Keratinocyte (primary cell): ENCODE results near the gene PTRH2. TPM values are rescaled to one million over a fixed set of nuclear protein-coding genes. Genes with fewer than 3 reads are reported as not detected.

Experiments used
- DNase-seq: peaks from one replicate; pipeline ENCODE4 v3.0.0-alpha.2; 2011; ENCODE audit warnings: low read depth, missing footprints, low spot score
- FAIRE-seq: peaks from 2 replicates; lab custom pipeline; 2011; peaks lifted over from hg19 to GRCh38; lab: Jason Lieb, UNC
- H2AFZ ChIP-seq: 2 replicates; pipeline ENCODE4 v1.6.0; 2012; ENCODE audit warnings: low read length, control low read depth, inconsistent platforms; ENCODE audit not compliant: control insufficient read depth
- H3K27ac ChIP-seq: 2 replicates; pipeline ENCODE4 v1.5.1; 2011; ENCODE audit warnings: low read length; ENCODE audit not compliant: control insufficient read depth, insufficient read depth
- H3K27me3 ChIP-seq: 3 replicates; pipeline ENCODE4 v1.6.0; 2011; ENCODE audit warnings: low read length; ENCODE audit not compliant: control insufficient read depth, insufficient read depth; ENCODE audit errors: extremely low read depth
- H3K36me3 ChIP-seq, 2 experiments: 2 replicates in 1 of 2; 3 replicates in 1 of 2; pipeline ENCODE4 v1.5.1; 2011; ENCODE audit warnings: low read length in 2 of 2, mild to moderate bottlenecking in 1 of 2; ENCODE audit not compliant: control insufficient read depth in 2 of 2, insufficient read depth in 2 of 2; ENCODE audit errors: extremely low read depth in 1 of 2
- H3K4me1 ChIP-seq: 3 replicates; pipeline ENCODE4 v1.5.1; 2011; ENCODE audit warnings: low read length; ENCODE audit not compliant: control insufficient read depth, insufficient read depth; ENCODE audit errors: extremely low read depth
- H3K4me2 ChIP-seq: 3 replicates; pipeline ENCODE4 v1.6.0; 2011; ENCODE audit warnings: low read depth, low read length; ENCODE audit not compliant: control insufficient read depth, insufficient read depth; ENCODE audit errors: extremely low read depth
- H3K4me3 ChIP-seq, 3 experiments: fragments of 200-600 bp in 1 of 3; sonication (generic) in 1 of 3; 2 replicates in 2 of 3; 3 replicates in 1 of 3; pipeline ENCODE4 v1.5.1; 2011 to 2016; ENCODE audit warnings: low read length in 3 of 3, mild to moderate bottlenecking in 3 of 3, control low read depth in 2 of 3, inconsistent platforms in 1 of 3, low read depth in 1 of 3, mixed read lengths in 1 of 3, mixed run types in 1 of 3, moderate library complexity in 1 of 3; ENCODE audit not compliant: control insufficient read depth in 2 of 3, insufficient read depth in 2 of 3; ENCODE audit errors: extremely low read depth in 1 of 3
- H3K79me2 ChIP-seq: 2 replicates; pipeline ENCODE4 v1.6.0; 2012; ENCODE audit warnings: low read length; ENCODE audit not compliant: control insufficient read depth, insufficient read depth
- H3K9ac ChIP-seq: 3 replicates; pipeline ENCODE4 v1.6.0; 2011; ENCODE audit warnings: low read length; ENCODE audit not compliant: control insufficient read depth, insufficient read depth; ENCODE audit errors: extremely low read depth
- H3K9me1 ChIP-seq: 3 replicates; pipeline ENCODE4 v1.6.0; 2011; ENCODE audit warnings: low read length; ENCODE audit not compliant: control insufficient read depth, insufficient read depth; ENCODE audit errors: extremely low read depth
- H3K9me3 ChIP-seq: 2 replicates; pipeline ENCODE4 v1.5.1; 2012; ENCODE audit warnings: low read depth, low read length; ENCODE audit not compliant: control insufficient read depth
- H4K20me1 ChIP-seq: 3 replicates; pipeline ENCODE4 v1.6.0; 2011; ENCODE audit warnings: low read length; ENCODE audit not compliant: control insufficient read depth, insufficient read depth; ENCODE audit errors: extremely low read depth
- CTCF ChIP-seq, 3 experiments: IDR thresholded peaks in 1 of 3; conservative IDR thresholded peaks in 1 of 3; optimal IDR thresholded peaks in 1 of 3; 2 replicates in 2 of 3; 3 replicates in 1 of 3; pipeline versions ENCODE3 to v1.5.1; 2011; ENCODE audit warnings: low read length in 3 of 3, mild to moderate bottlenecking in 3 of 3, moderate library complexity in 2 of 3, control low read depth in 1 of 3, inconsistent platforms in 1 of 3; ENCODE audit not compliant: insufficient read depth in 2 of 3; ENCODE audit errors: extremely low read depth in 1 of 3
- EZH2 ChIP-seq: IDR thresholded peaks from one replicate; pipeline ENCODE4 v1.6.1; 2012; ENCODE audit warnings: inconsistent platforms, mild to moderate bottlenecking, low read length, moderate library complexity
- dilution Hi-C: fragments of 300-500 bp; cut with MboI; formaldehyde crosslinking; loops from one replicate; pipeline ENCODE4 v1.7.0; 2020; ENCODE audit warnings: low sequenced_read_pairs; ENCODE audit not compliant: extremely low pct_ligation_motif_present
- polyA plus RNA-seq, 5 experiments: library from polyadenylated mRNA; depleted of rRNA in 3 of 5; stranded (reverse) in 3 of 5; stranded (forward) in 1 of 5; unstranded in 1 of 5; fragments of >200 nt; gene quantifications; 1 replicate in 1 of 5; 2 replicates in 3 of 5; 3 replicates in 1 of 5; pipeline versions ENCODE4 v1.2.1 to v1.2.3, GENCODE V29; 2011 to 2012; ENCODE audit warnings: missing spikeins in 2 of 5, low read depth in 1 of 5, low replicate concordance in 1 of 5

Gene PTRH2
- polyA plus RNA-seq, 1 donor (not counting 4 experiments of a cell fraction or from before 2014, with no cell fraction given) = 107 TPM

- H2AFZ ChIP-seq = no peak overlapping the region
- H4K20me1 ChIP-seq = no peaks in the 10 kb centered on the region
- TF ChIP-seq EZH2 (no peak), CTCF (optimal IDR thresholded peaks at IDR 0.05 in 1 of 3, IDR thresholded peaks at IDR 0.05 in 1 of 3, conservative IDR thresholded peaks at IDR 0.05 in 1 of 3; ENCODE audit: extremely low read depth in 1 of 3, insufficient read depth in 2 of 3, low read length in 3 of 3) (no peak)
- H3K79me2 ChIP-seq = peaks cover 27% of the 10 kb centered on the region
- dilution Hi-C loops = no loop called here
- H3K9me1 ChIP-seq = no peaks in the 10 kb centered on the region
- peaks cover 49% of the 10 kb centered on the region for H3K4me1 ChIP-seq
- peak overlapping the region; percentile 49 for H3K4me2 ChIP-seq
- H3K9ac ChIP-seq = no peak overlapping the region
- peak overlapping the region; percentile 11 for H3K27ac ChIP-seq
- H3K4me3 ChIP-seq = peak overlapping the region in 1 of 3 experiments; percentile 6
- no peaks in the 10 kb centered on the region for H3K9me3 ChIP-seq
- peaks cover 15 to 22% of the 10 kb centered on the region in 2 experiments for H3K36me3 ChIP-seq
- no peaks in the 10 kb centered on the region for H3K27me3 ChIP-seq
- DNase-seq (no peak), FAIRE-seq (no peak)
Measured at GRCh38 chr17:59669411-59669810, 37.8 kb downstream of the PTRH2 start.

GRCh38 chr17:59668816-59669215, 38.4 kb downstream of the PTRH2 start:
- peak overlapping the region; percentile 49 for H3K4me2 ChIP-seq
- dilution Hi-C loops = no loop called here
- H3K9me1 ChIP-seq = no peaks in the 10 kb centered on the region
- peak; percentile 80 for FAIRE-seq
- peak overlapping the region; percentile 6 for H3K9ac ChIP-seq
- no peaks in the 10 kb centered on the region for H3K9me3 ChIP-seq
- peaks cover 49% of the 10 kb centered on the region for H3K4me1 ChIP-seq
- peaks cover 26% of the 10 kb centered on the region for H3K79me2 ChIP-seq
- H4K20me1 ChIP-seq = no peaks in the 10 kb centered on the region
- peak; percentile 74 for DNase-seq
- no peak overlapping the region for H2AFZ ChIP-seq
- no peak overlapping the region for H3K27ac ChIP-seq
- H3K27me3 ChIP-seq = no peaks in the 10 kb centered on the region
- TF ChIP-seq EZH2 (no peak), CTCF (optimal IDR thresholded peaks at IDR 0.05 in 1 of 3, IDR thresholded peaks at IDR 0.05 in 1 of 3, conservative IDR thresholded peaks at IDR 0.05 in 1 of 3; ENCODE audit: extremely low read depth in 1 of 3, insufficient read depth in 2 of 3, low read length in 3 of 3) (no peak)
- peak overlapping the region in 1 of 3 experiments; percentile 6 for H3K4me3 ChIP-seq
- peaks cover 13 to 21% of the 10 kb centered on the region in 2 experiments for H3K36me3 ChIP-seq
